Kidney (tissue), 22 donors: ENCODE data around the gene SCML2. TPM values are rescaled to one million over a fixed set of nuclear protein-coding genes. Genes with fewer than 3 reads are reported as not detected.

ENCODE experiments used
- DNase-seq, 5 donors: peaks; one replicate each; pipeline ENCODE4 v3.0.0-alpha.2; 2013 to 2020
- FAIRE-seq: peaks from 2 replicates; lab custom pipeline; 2012; peaks lifted over from hg19 to GRCh38; lab: Jason Lieb, UNC
- H3K27ac ChIP-seq, 2 donors: one replicate each; pipeline ENCODE4 v1.7.0; 2013; ENCODE audit warnings: low read depth in 2 of 2, low read length in 2 of 2, inconsistent platforms in 1 of 2
- H3K27me3 ChIP-seq: one replicate; pipeline ENCODE4 v1.7.1; 2013; ENCODE audit warnings: low read length, inconsistent platforms; ENCODE audit not compliant: control insufficient read depth, insufficient read depth
- H3K36me3 ChIP-seq, 3 donors: one replicate each; pipeline versions ENCODE4 v1.7.0 to v1.7.1; 2013; ENCODE audit warnings: low read length in 3 of 3, control low read depth in 1 of 3, inconsistent platforms in 1 of 3; ENCODE audit not compliant: insufficient read depth in 3 of 3, control insufficient read depth in 2 of 3
- H3K4me1 ChIP-seq, 3 donors: one replicate each; pipeline versions ENCODE4 v1.7.0 to v1.7.1; 2013; ENCODE audit warnings: low read length in 3 of 3, inconsistent platforms in 1 of 3, low read depth in 1 of 3; ENCODE audit not compliant: control insufficient read depth in 2 of 3, insufficient read depth in 2 of 3
- H3K4me3 ChIP-seq, 3 donors: one replicate each; pipeline versions ENCODE4 v1.7.0 to v1.8.1; 2013; ENCODE audit warnings: low read length in 3 of 3, control low read depth in 1 of 3, inconsistent platforms in 1 of 3
- H3K9ac ChIP-seq, 3 donors: one replicate each; pipeline versions ENCODE4 v1.7.0 to v1.7.1; 2013; ENCODE audit warnings: low read length in 3 of 3, control low read depth in 1 of 3, inconsistent platforms in 1 of 3
- H3K9me3 ChIP-seq, 3 donors: one replicate each; pipeline versions ENCODE4 v1.7.0 to v1.7.1; 2013; ENCODE audit warnings: low read length in 3 of 3, control low read depth in 1 of 3, inconsistent platforms in 1 of 3; ENCODE audit not compliant: control insufficient read depth in 2 of 3, insufficient read depth in 1 of 3
- CTCF ChIP-seq: IDR thresholded peaks from 3 replicates; pipeline ENCODE4 v1.5.1; 2012; ENCODE audit warnings: mild to moderate bottlenecking, moderate library complexity, borderline replicate concordance; ENCODE audit not compliant: insufficient read depth; ENCODE audit errors: extremely low read depth
- intact Hi-C: fragments of 100-400 bp; cut with DNase I; formaldehyde crosslinking; loops from one replicate; pipeline ENCODE4 v1.11.1; 2022
- long read RNA-seq, 10 donors: library from polyadenylated mRNA in 1 of 10; unstranded in 1 of 10; transcript quantifications; one replicate each; pipeline ENCODE4 v2.0.0 and lab custom pipeline, GENCODE V29; 2021 to 2026
- polyA plus RNA-seq: library from polyadenylated mRNA; stranded (reverse); fragments of 350-450 nt; fragmentation: Illumina TruSeq; extraction: RNeasy Lipid Tissue Mini Kit (QIAGEN cat#74804); gene quantifications from one replicate; pipeline ENCODE4 v1.2.3, GENCODE V29; 2014; ENCODE audit warnings: low read depth, low replicate concordance; ENCODE audit not compliant: insufficient read depth
- total RNA-seq: library from RNA; stranded (reverse); fragmentation: NEBNext Ultra II Directional; extraction: Animal tissue kit (Norgen Biotek cat#: 25700); gene quantifications from one replicate; pipeline ENCODE4 v1.2.1, GENCODE V29; 2021
- donor health status: control.
- donor health status: control.
- donor health status: control.
- donor health status: control.
- donor health status: control.
- donor health status: DM: yes; HTN: yes; CAD: no.
- donor health status: Normal renal cell carcinoma (clear cell type).

Gene SCML2
- total RNA-seq (1.4 TPM), polyA plus RNA-seq (1.3 TPM)
- long read RNA-seq, donor 1: 0 reads
- long read RNA-seq, donor 2: 0 reads
- long read RNA-seq, donor 3: 0 reads
- long read RNA-seq, donor 4, full-length matches to known transcripts: 1 of 1 reads
- long read RNA-seq, donor 4, partial matches to known transcripts: 0 of 1 reads
- long read RNA-seq, donor 4, other reads (novel, unspliced or antisense): 0 of 1 reads
- long read RNA-seq, donor 5: 0 reads
- long read RNA-seq, donor 6: 0 reads
- long read RNA-seq, donor 7, full-length matches to known transcripts: 1 of 2 reads
- long read RNA-seq, donor 7, partial matches to known transcripts: 0 of 2 reads
- long read RNA-seq, donor 7, other reads (novel, unspliced or antisense): 1 of 2 reads
- long read RNA-seq, donor 8: 0 reads
- long read RNA-seq, donor 9: 0 reads
- long read RNA-seq, donor 10: 0 reads

- H3K4me1 ChIP-seq: no peaks in the 10 kb centered on the region
- intact Hi-C loops: no loop called here
- FAIRE-seq (no peak), DNase-seq (peak; percentile 43 to 72 (median 64))
- no peak for TF ChIP-seq CTCF
- H3K4me3 ChIP-seq: peak within 1 kb of the TSS; percentile 44 to 57 (median 46)
- no peak within 1 kb of the TSS for H3K27ac ChIP-seq
- H3K9me3 ChIP-seq: no peaks in the 10 kb centered on the region
- no peaks in the 10 kb centered on the region for H3K36me3 ChIP-seq
- no peak within 1 kb of the TSS for H3K9ac ChIP-seq
- no peaks in the 10 kb centered on the region for H3K27me3 ChIP-seq
These were observed at the start of gene SCML2 for GRCh38 chrX:18354369-18355223. SCML2 (minus strand) TSS chrX:18354688; CDS start chrX:18334071, 20,617 bp downstream.

DNA sequence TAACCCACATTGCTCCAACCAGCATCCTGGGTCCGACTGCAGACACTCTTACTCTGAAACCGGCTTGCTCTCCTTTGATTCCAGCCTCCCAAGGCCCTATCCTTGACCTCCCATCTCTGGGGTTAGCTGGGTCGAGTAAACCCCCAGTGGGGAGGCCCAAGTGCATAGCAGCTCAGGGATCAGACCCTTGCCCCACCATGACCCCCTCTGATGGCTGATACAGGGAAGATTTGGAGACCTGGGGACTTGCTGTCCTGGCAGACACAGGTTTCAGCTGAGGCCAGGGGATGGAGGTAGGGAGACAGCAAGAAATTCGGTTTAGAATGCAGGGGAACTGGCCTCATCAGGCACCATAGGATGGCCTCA, 47.3 kb upstream of the SCML2 start:
- no peak for FAIRE-seq
- intact Hi-C loops: no loop called here
- no peak for DNase-seq
- TF ChIP-seq CTCF: no peak
- no peaks in the 10 kb centered on the region for H3K36me3 ChIP-seq
- H3K9me3 ChIP-seq: no peaks in the 10 kb centered on the region
- H3K27me3 ChIP-seq: no peaks in the 10 kb centered on the region
- H3K4me1 ChIP-seq: no peaks in the 10 kb centered on the region
- H3K9ac ChIP-seq: no peak overlapping the region
- no peak overlapping the region for H3K4me3 ChIP-seq
- no peak overlapping the region for H3K27ac ChIP-seq

DNA sequence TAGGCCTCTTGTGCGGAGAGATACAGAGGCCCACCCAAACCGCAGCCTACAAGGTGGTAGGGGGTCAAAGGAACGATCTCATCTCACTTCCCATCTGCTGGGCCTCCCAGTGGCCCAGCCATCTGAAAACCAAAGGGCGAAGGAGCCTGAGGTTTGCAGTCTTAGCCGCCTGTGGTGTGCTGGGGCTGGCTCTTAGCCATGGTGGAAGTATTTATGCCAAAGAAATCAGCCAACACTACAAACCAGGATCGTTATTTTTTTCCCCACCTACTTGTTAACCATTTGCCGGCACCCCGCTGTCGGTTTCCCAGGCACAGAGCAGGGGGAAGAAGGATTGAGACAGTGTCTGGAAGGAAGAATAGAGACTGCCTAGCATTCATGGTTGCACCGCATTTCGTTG, 40.0 kb upstream of the SCML2 start:
- Histone ChIP-seq H3K27ac (no peak overlapping the region), H3K36me3 (no peaks in the 10 kb centered on the region), H3K9me3 (no peaks in the 10 kb centered on the region), H3K27me3 (no peaks in the 10 kb centered on the region), H3K4me1 (no peaks in the 10 kb centered on the region), H3K9ac (no peak overlapping the region), H3K4me3 (no peak overlapping the region)
- TF ChIP-seq CTCF: no peak
- intact Hi-C loops: loop anchor here (10.0 kb wide), 1 partner anchor 930 kb away; no protein-coding TSS in a partner anchor
- DNase-seq (no peak), FAIRE-seq (no peak)
